Activated T-cell treated with anti-CD3 and anti-CD28 coated beads, Interleukin-2, amount 50 U/mL, for 1 hour (primary cell): ENCODE results near the gene C2orf92.

Source experiments
- DNase-seq: peaks from one replicate; pipeline ENCODE4 v3.0.0-alpha.2; 2020

Gene C2orf92

DNA sequence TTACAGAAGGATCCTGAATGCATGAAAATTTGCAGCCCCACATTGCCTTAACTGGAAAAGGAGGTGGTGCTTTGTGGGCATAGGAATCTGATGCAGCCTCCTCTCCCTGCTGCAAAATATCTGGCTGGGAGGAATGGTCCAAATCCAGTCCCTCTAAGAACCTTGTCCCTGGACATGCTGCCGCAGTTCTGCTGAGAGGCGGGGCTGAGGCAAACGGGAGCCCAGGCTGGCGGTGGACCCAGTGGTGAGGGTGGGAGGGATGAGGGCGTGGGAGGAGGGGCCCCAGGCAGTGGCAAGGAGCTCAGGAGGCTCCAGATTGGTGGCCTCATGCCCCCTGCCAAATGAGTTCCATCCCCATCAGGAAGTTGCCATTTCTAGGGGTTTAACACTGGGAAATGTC is 80.1 kb downstream of the C2orf92 start:
- DNase-seq: no peak

DNA sequence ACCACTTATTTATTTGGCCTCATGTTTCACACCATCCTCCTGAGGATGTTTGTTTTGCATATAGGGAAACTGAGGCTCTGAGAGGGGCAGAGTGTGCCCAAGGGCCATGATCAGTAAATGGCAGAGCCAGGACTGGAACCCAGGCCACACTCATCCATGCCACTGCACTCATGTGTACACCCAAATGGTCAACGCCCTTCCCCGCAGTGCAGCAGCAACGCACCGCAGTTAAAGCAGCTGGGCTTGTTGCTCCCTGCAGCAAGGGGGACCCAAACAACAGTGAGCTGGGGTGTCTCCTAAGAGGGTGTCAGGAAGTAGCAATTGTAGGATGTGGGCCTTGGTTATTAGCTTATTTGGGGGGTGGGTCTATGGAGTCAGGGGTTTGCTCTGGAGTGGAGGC is 80.5 kb downstream of the C2orf92 start:
- no peak for DNase-seq

DNA sequence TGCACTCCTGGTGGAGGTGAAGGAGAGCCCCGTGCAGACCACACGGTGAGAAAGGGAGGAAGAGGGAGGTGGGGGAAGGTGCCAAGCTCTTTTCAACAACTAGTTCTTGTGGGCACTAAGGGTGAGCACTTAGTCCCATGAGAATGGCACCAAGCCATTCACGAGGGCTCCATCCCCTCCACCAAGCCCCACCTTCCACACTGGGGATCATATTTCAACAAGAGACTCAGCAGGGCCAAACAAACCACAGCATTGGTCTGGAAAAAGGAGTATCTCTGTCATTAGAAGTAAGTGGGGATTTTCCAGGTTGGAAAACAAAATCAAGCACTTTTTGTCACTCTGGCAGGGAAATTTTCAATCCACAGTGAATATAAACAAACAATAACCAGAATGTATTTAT is 82.2 kb downstream of the C2orf92 start:
- no peak for DNase-seq
